Muscle of arm (tissue), 12 donors: ENCODE data around the gene ZMYND8. TPM values are rescaled to one million over a fixed set of nuclear protein-coding genes. Genes with fewer than 3 reads are reported as not detected.
A peak's percentile ranks its signal among the peaks of the same experiment; 100 is the strongest.

Experiments
- DNase-seq: peaks from one replicate; pipeline ENCODE4 v3.0.0-alpha.2; 2013
- polyA plus RNA-seq, 12 donors: library from polyadenylated mRNA; unstranded; fragments of 120-200 nt; gene quantifications; one replicate each; pipeline ENCODE4 v1.2.1, GENCODE V29; 2013; ENCODE audit not compliant: insufficient read length in 12 of 12

ZMYND8 gene
- polyA plus RNA-seq, 12 donors, result 14.7 to 83.9 (median 17.1) TPM

DNA sequence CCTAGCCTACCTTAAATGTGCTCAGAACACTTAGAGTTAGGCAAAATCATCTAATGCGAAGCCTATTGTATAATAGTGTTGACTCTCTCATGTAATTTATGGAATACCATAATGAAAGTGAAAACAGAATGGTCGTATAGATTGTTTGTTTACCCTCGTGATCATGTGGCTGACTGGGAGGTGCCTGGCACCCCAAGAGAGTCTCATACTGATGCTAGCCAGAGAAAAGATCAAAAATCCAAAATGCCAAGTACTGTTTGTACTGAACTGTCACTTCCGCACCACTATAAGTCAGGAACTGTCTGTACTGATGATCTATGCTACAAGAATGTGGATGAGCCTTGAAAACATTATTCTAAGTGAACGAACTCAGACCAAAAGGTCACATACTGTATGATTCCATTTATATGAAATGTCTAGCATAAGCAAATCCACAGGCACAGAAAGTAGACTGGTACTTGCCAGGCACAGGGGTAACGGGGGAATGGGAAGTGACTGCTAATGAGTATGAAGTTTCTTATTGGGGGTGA, 22.4 kb downstream of the ZMYND8 start:
- no peak for DNase-seq

DNA sequence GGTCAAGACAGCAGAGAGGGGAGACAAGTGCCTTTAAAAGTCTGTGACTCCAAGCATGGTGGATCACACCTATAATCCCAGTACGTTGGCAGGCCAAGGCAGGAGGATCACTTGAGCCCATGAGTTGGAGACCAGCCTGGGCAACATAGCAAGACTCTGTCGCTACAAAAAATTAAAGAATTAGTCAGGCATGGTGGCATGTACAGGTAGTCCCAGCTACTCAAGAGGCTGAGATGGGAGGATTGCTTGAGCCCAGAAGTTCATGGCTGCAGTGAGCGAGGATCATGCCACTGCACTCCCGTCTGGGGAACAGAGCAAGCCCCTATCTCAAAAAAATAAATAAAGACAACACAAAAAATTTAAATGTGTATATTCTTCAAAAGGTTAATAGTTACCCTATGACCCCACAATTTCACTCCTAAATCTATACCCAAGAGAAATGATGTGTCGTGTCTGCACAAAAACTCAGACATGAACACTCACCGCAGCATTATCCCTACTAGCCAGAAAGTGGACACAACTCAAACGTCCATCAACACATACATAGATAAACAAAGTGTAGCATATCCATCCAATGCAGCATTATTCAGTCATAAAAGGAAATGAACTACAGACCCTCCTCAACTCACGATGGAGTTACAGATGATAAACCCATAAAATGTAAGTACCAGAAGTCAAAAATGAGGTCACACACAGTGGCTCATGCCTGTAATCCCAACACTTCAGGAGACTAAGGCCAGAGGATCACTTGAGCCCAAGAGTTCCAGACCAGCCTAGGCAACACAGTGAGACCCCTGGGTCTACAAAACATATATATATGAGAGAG, 23.9 kb downstream of the ZMYND8 start:
- no peak for DNase-seq

DNA sequence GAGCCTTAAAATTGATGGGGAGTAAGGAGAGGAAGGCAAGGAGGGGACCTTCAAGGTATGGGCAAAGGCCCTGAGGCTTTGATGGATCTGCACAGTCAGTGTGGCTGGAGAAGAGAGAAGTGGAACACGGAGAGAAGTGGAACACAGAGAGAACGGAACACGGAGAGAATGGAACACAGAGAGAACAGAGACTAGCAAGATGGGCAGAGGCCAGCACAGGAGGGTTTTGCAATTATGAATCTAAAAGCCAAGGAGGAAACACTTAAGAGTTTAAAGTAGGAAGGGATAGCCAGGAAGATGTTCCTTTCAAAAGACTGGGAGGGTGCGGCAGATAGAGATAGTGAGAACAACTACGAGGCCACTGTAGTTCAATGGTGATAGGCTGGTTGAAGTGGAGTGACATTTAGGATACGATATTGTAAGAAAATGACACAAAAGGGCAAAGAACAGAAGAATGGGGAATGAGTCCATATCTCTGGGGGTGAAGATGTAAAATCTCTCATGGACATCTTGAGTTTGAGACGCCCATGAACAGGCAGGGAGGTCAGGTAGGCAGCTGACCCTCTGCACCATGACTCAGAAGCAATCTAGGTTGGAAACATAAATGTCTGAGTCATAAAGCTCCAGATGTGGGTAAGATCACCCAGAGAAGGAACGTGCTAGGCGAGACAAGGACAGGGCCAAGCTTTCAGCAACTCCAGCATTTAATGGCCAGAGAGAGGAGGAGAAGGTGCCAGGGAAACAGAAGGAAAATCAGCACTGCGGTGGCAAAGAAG, 25.4 kb downstream of the ZMYND8 start:
- no peak for DNase-seq

DNA sequence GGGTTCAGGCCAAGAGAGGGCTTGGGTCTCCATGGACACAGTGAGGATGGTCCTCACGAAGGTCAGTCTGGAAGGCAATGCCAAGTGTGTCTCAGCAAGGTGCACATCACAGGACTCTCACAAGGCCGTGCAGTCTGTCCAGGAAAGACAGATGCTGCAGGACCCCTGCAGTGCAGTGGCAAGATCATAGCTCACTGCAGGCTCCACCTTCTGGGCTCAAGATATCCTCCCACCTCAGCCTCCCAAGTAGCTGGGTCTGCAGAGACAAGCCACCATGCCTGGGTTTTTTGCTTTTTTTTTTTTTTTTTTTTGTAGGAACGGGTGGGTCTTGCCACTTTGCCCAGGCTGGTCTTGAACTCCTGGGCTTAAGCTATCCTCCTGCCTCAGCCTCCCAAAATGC, 26.4 kb downstream of the ZMYND8 start:
- DNase-seq, result no peak

DNA sequence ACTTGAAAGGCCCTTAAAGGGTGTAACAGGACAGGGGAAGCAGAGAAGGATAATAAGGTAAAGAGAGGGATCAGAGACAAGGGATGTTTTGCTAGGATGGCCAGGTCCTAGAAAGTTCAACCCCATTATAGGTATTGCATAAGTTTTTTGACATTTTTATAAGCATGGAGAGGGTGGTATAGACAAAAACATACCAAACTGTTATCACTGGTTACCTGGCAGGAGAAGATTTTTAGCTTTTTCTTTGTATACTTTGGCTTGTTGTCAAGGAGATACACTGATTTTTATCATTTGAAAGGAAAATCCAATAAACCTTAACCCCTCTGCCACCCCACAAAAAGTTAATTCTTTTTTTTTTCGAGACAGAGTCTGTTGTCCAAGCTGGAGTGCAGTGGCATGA, 28.4 kb downstream of the ZMYND8 start:
- no peak for DNase-seq

DNA sequence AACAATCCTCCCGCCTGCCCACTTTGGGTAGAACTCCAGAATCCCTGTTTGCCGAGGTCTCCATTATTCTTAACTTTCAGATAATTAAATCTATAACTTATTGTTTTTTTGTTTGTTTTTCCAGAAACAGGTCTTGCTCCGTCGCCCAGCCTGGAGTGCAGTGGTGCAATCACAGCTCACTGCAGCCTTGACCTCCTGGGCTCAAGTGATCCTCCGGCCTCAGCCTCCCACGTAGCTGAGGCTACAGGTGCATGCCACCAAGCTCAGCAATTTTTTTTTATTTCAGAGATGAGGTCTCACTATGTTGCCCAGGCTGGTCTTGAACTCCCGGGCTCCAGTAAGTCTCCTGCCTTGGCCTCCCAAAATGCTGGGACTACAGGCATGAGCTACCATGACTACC, 28.8 kb downstream of the ZMYND8 start:
- no peak for DNase-seq

DNA sequence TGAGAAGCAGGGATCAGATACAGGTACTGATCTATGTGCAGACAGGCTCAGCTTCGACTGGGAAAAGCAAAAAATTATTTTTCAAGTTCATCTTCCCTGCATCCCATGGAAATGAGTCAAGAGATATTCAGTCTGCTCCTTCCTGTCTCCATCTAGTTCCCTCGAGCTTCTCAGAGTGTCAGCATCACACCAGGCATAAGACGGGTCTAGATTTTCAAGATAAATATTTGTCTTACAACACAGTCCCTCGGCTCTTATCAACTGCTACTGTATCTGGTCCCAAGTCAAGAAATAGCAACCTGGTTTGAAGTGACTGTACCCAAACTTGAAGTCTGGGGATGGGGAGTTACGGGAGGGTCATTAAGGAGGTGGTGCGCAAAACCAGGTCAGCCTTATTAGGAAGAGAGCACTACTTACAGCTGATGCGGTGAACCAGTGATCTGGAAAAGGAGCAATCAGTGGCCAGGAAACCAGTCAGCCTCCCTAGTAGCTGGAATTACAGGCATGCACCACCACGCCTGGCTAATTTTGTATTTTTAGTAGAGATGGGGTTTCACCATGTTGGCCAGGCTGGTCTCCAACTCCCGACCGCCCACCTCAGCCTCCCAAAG, 29.7 kb downstream of the ZMYND8 start:
- no peak for DNase-seq

DNA sequence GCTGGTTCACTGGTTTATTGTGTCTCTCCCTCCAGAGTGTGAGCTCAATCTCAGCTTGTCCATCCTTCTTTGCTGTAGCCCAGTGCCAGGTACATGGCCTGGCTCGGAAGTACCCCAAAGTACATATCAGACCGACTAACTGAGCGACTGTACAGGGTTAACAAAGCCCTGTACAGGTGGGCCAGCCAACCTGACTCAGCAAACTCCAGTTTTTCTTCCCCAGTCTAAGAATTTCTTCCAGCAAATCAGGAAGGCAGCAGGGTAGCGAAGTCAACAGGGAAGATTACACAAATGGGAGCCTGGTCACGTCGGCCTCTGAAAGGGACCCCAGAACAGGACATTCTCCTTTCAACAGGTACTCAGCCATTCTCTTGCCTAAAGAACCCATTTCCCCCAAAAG, 31.3 kb downstream of the ZMYND8 start:
- DNase-seq, result no peak

DNA sequence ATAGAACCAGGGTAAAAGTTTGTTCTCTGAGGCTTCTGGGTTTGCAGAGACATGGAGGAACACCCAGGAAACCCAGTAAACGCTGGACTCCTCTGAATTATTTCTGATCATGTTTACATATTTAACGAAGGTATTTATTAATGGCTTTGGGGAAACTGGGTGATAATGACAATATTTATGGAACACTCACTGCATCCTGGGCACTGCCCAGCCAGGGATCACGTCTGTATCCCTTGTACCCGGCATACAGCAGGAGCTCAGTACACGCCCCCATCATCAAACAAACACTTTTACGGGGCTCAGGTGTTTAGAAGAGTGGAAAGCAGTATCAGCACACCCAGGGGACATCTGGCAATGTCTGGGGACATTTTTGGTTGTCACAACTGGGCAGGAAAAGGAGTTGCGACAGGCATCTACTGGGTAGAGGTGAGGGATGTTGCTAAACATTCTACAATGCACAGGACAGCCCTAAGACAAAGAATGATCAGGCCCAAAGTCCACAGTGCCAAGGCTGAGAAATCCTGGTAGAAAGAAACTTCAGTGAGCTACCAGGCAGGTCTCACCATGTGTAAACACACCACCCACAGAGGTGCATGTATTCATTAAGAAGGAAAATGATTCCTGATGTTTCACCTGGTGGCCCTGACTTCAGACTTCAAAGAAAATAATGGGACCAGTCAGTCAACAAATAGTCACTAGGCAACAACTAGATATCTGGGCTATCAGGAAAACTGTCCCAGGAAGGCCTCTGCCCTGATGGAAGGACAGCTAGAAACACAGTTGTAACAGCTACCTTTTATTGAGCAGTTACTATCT, 35.3 kb downstream of the ZMYND8 start:
- DNase-seq, result no peak

DNA sequence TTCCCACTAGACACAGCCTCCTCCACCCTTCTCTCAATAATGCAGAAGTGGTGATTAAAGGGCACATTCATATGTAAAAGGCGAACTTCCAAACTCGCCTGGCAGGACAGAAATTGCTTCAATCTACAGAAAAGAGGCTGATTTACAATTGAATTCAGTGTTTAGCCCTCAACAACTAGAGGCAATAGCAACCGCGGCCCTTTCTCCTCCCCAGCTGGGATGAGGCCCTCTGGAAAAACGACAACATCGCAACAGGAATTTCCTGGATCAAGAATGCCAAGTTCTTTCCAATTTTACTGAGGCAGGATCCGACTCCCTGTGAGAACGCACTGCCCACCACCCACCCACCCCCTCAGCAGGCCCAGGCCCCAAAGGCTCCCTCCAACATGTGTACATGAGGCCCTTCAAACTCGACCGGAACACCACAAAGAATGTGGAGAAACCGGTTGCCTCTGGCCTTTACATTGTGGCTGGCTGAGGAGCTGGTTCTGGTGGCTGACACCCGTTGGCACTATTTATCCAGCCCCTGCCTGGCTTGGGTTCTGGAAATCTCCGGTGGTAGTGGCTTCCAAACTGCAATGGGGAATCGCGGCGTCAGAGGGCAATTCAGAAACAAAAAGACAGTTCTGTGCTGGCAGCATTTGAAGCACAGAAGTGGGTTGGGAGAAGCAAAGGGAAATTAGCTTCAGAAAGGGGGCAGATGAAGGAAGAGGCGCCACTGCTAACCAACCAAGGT, 36.8 kb downstream of the ZMYND8 start:
- DNase-seq, result peak; percentile 93

DNA sequence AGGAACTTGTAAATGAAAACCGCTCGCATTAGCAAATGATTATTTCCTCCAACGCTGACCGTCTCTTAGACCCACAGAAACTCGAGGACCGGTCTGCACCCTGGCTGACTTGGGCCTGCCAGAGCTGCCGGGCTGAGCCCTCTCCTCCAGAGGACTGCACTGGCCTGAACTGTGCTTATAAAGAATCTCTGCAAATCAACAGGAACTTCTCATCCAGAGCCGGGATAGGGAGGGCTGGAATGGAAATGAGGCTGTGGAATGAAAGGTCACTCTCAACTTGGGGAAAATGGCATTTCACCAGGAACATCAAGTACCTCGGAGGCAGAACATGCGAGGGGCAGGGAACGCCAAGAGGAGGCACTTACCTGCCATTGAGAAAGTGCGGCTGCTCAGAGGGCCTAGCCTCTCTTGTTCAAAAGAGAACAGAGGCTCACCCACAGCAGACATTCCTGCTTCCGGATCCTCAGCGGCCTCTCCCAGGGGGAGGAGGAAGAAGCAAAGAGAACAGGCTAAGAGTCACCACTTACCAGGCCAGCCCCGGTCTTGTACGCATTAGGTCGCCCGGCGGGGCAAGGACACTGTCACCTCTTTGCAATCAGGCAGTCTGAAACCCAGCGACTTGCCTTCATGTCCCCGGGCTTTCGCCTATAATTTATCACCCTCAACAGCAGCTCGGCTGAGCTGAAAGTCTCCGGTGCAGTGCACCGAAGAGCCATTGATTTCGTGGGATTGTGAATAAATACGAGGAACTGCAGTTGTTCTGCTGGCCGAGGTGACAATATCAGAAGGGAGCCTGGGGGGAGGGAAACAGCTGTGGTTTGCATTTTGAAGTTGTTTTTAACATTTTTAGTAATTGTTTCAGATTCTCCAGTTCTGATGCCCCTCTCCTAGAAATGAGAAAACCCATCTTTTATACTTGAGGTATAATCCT, 37.6 kb downstream of the ZMYND8 start:
- DNase-seq, result peak; percentile 71

DNA sequence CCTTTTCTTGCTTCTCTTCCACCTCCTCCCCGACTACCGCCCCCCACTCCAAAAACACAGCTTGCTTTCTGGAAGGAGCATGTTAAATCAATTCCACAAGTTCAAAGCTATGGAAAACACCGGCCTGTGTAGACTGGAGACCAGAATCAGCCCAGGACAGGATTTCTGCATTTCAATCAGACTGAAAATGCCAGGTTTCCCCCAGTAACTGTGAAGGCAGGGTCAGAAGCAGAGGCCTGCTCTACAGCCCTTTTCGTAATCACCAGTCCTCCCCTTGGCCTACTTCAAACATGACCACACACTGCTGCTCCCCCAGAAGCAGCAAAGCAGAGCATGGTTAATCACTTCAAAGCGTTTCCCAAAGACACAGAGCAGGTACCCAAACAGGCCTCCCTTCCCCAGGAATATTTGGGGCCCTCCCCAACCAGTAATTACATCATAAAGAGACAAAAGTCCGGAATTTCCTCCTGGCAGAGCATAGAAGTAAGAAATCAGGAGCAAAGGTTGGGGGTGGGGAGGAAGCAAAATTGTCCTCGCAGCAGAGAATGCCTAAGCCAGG, 38.4 kb downstream of the ZMYND8 start:
- DNase-seq, result no peak

DNA sequence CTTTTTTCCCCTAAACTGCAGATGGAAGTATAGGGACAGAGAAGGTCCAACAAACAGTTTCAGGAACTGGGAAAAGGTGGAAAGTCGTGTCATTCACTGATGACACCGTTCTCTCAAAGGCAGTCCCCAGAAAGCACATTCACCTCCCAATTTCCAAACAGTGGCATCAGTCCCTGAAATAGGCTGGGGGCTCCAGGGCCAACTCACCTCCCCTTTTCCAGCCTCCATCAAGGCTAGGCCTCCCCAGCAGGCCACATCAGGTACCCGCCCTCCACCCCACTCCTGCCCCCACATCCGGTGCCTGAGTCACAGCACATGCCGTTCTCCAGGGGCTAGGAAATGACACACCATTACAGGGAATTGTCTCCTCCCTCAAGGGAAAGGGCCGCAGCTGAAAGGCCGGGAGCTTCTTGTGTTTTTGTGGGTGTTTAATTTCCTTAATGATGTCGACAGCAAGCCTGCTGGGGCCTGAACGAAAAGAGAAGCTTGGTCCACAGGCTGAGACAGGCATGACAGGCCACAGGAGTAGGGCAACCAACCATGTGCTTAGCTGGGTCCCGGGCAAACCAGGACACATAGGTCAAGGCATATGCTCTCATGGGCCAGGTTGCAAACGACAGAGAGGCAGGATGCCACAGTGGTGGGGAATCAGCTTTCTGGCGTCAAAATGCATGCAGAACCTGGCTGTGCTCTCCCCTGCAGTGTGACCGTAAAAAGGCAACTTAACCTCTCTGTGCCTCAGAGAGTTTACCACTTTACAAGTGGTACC, 39.2 kb downstream of the ZMYND8 start:
- no peak for DNase-seq

DNA sequence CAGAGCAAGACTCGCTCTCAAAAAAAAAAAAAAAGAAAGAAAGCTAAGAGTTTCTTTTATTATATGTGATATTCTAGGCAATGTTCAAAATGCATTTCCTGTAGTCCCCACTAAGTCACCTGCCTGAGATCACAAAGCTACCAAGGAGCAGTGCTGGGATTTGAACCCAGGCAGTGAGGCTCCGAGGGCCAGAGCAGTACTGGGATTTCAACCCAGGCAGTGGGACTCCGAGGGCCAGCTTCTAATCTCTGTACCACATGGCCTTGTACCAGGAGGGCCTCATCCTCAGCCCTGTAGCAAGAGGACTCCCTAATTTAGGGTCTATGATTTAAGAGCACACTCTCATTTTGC, 39.7 kb downstream of the ZMYND8 start:
- no peak for DNase-seq

DNA sequence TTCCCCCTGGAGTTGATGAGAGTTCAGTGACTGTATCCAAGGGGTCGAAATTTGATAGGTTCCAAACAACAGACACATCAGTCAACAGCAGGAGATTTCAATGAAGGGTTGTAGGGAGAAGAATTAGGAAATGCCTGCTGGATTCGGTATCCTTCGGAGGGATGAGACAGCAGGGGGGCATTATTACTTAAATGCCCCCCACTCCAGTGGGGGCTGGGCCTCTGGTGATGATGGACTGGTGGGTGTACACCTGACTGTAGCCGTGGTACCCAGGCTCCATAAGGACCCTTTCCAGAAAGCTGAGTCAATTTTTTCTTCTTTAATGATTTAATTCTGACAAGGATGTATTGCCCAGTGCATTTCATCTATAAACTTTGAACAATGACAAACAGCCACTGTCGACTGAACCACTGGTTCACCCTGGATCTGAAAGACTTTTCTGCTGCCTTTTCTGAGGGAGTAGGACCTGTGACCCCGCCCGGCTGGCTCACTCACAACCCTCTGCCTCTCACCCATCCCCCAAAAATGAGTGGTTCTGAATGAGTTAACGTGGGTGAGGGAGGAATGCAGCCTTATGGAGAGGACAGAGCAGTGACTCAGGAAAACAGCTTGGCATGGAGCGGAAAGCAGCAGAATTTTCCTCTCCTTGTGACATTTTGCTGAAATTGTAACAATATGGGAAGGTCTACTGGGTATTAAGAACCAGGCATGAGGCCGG, 41.0 kb downstream of the ZMYND8 start:
- no peak for DNase-seq

DNA sequence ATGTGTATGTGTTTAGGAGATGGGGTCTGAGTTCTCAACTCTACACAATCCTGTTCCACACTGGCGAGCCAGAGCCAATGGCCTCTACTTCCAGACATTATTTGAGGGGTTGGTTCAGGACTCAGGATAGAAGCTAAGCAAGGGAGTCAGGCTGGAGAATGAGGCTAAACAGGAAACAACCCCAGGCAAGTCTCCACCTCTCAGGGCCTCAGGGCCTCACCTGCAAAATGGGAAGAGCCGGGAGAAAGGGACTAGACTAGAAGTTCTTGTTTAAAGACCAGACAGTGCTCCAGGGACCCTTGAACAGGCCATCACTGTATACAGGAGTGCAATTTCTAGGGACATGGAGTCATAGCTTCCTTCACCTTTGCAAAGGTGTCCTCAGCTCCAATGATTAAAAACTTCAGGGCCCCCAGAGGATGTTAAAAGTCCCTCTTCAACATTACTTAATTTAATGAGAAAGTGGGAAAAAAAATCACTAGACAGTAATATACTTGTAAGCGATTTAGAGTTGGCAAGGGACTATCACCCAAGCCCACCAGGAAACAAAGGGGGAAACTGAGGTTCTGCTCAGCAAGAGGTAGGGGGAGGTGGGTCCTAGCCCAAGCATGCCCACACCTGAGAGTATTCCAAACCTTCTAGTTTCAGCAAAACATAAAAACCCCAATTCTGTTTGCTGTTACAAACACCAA, 41.7 kb downstream of the ZMYND8 start:
- DNase-seq, result no peak

DNA sequence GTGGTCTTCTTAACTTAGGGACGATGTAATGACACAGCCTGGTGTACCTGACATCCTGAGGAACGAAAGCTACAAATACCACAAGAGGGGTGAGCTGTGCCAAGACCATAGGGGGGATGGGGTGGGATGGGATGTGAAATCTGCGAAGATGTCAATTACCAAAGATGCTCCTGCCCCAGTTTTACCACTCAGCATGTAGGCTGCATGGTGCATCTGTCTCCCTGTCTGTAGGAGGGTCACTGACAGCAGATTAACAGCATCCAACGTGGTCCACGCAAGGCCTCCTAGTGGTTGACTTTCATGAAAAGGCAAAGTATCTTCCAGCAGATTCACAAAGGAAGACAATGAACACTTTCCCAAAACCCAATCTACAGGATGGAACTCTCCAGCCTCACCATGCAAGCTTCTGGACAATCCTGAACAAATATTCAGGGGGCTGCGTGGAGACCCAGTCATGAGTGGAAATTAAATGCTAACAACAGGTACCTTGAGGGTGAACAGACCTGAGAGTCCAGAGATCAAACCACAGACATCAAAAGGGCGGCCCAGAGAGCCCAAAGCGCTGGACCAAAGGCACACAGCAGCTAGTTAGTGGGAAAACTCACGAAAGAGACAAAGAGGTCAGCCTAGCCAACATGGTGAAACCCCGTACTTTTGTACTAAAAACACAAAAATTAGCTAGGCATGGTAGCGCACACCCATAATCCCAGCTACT, 44.4 kb downstream of the ZMYND8 start:
- DNase-seq, result no peak
